Uterus (tissue), 4 donors: ENCODE data around the gene FOXF2. TPM values are rescaled to one million over a fixed set of nuclear protein-coding genes. Genes with fewer than 3 reads are reported as not detected.

Source experiments
- DNase-seq, 2 donors: peaks; one replicate each; pipeline ENCODE4 v3.0.0-alpha.2; 2019 to 2020
- H3K27ac ChIP-seq, 2 donors: fragments of 200-600 bp; sonication (generic); 1 replicate in 1 of 2; 2 replicates in 1 of 2; pipeline ENCODE4 v1.5.1; 2016 to 2018
- H3K27me3 ChIP-seq, 2 donors: fragments of 200-600 bp; sonication (generic); one replicate each; pipeline ENCODE4 v1.5.1; 2018 to 2019; ENCODE audit warnings: control low read depth in 1 of 2
- H3K36me3 ChIP-seq, 2 donors: fragments of 200-600 bp; sonication (generic); one replicate each; pipeline ENCODE4 v1.5.1; 2019; ENCODE audit warnings: control low read depth in 1 of 2
- H3K4me1 ChIP-seq, 2 donors: fragments of 200-600 bp; sonication (generic); one replicate each; pipeline ENCODE4 v1.5.1; 2018 to 2019; ENCODE audit warnings: control low read depth in 1 of 2
- H3K4me3 ChIP-seq, 2 donors: fragments of 200-600 bp; sonication (generic); 1 replicate in 1 of 2; 2 replicates in 1 of 2; pipeline ENCODE4 v1.5.1; 2018 to 2019; ENCODE audit warnings: mild to moderate bottlenecking in 1 of 2
- H3K9me3 ChIP-seq, 2 donors: fragments of 200-600 bp; sonication (generic); one replicate each; pipeline ENCODE4 v1.5.1; 2019; ENCODE audit warnings: control low read depth in 1 of 2
- CTCF ChIP-seq, 4 experiments: fragments of 200-600 bp in 2 of 4; fragments of 450-650 bp in 2 of 4; sonication (generic) in 2 of 4; IDR thresholded peaks; one replicate each; pipeline ENCODE4 v1.5.1; 2016 to 2019; ENCODE audit warnings: antibody characterized with exemption in 4 of 4, mild to moderate bottlenecking in 2 of 4, moderate library complexity in 1 of 4
- POLR2A ChIP-seq, 2 donors: fragments of 450-650 bp; IDR thresholded peaks; one replicate each; pipeline ENCODE4 v1.6.1; 2016; ENCODE audit warnings: antibody characterized with exemption in 2 of 2, mild to moderate bottlenecking in 1 of 2, moderate library complexity in 1 of 2
- intact Hi-C: fragments of 100-400 bp; cut with DNase I; formaldehyde crosslinking; loops from one replicate; pipeline ENCODE4 v1.15.1; 2023; ENCODE audit warnings: low total_unique reads
- microRNA-seq: library from miRNA; unstranded; fragments of <30 nt; microRNA quantifications from one replicate; pipeline ENCODE4, GENCODE V29; 2016; ENCODE audit warnings: borderline microRNAs expressed, borderline replicate concordance
- small RNA-seq: library from RNA; depleted of rRNA; stranded (forward); fragments of <200 nt; gene quantifications from one replicate; pipeline ENCODE3, GENCODE V24; 2016
- total RNA-seq, 4 donors: library from RNA; depleted of rRNA in 3 of 4; stranded (reverse); fragments of >200 nt in 3 of 4; gene quantifications; one replicate each; pipeline versions ENCODE4 v1.1.0 to v1.2.4, GENCODE V29; 2014 to 2023
- donor health status: DM: yes; HTN: yes; CAD: no.

FOXF2 gene
- total RNA-seq, 4 donors from 2014 or later = not detected

- H3K4me3 ChIP-seq = no peak overlapping the region
- no peaks in the 10 kb centered on the region for H3K4me1 ChIP-seq
- DNase-seq = no peak
- H3K9me3 ChIP-seq = no peaks in the 10 kb centered on the region
- no peak overlapping the region for H3K27ac ChIP-seq
- H3K27me3 ChIP-seq = peaks cover 0 to 7% of the 10 kb centered on the region in 2 donors
- H3K36me3 ChIP-seq = no peaks in the 10 kb centered on the region
- TF ChIP-seq CTCF (IDR thresholded peaks at IDR 0.05) = no peak
- TF ChIP-seq POLR2A (IDR thresholded peaks at IDR 0.05) = no peak
- intact Hi-C loops = no loop called here
Observed at GRCh38 chr6:1437553-1438406, 48.4 kb downstream of the FOXF2 start.

GRCh38 chr6:1438471-1438881 lies 49.1 kb downstream of the FOXF2 start:
- H3K27me3 ChIP-seq = peaks cover 0 to 7% of the 10 kb centered on the region in 2 donors
- H3K9me3 ChIP-seq = no peaks in the 10 kb centered on the region
- intact Hi-C loops = no loop called here
- TF ChIP-seq CTCF (IDR thresholded peaks at IDR 0.05) (no peak), POLR2A (IDR thresholded peaks at IDR 0.05) (no peak)
- no peak overlapping the region for H3K27ac ChIP-seq
- no peak overlapping the region for H3K4me3 ChIP-seq
- DNase-seq = no peak
- no peaks in the 10 kb centered on the region for H3K4me1 ChIP-seq
- no peaks in the 10 kb centered on the region for H3K36me3 ChIP-seq

- H3K27me3 ChIP-seq = peaks cover 0 to 7% of the 10 kb centered on the region in 2 donors
- intact Hi-C loops = no loop called here
- no peaks in the 10 kb centered on the region for H3K4me1 ChIP-seq
- no peak overlapping the region for H3K4me3 ChIP-seq
- H3K27ac ChIP-seq = no peak overlapping the region
- TF ChIP-seq CTCF (IDR thresholded peaks at IDR 0.05) = no peak
- no peak for TF ChIP-seq POLR2A (IDR thresholded peaks at IDR 0.05)
- H3K36me3 ChIP-seq = no peaks in the 10 kb centered on the region
- H3K9me3 ChIP-seq = no peaks in the 10 kb centered on the region
- DNase-seq = no peak
Observed at GRCh38 chr6:1439349-1439748, 50.0 kb downstream of the FOXF2 start.

GRCh38 chr6:1442929-1443328 lies 53.6 kb downstream of the FOXF2 start:
- Histone ChIP-seq H3K27ac (no peak overlapping the region), H3K36me3 (no peaks in the 10 kb centered on the region), H3K9me3 (no peaks in the 10 kb centered on the region), H3K4me3 (no peak overlapping the region), H3K4me1 (no peaks in the 10 kb centered on the region), H3K27me3 (no peaks in the 10 kb centered on the region)
- DNase-seq = no peak
- intact Hi-C loops = no loop called here
- TF ChIP-seq CTCF (IDR thresholded peaks at IDR 0.05) = no peak
- TF ChIP-seq POLR2A (IDR thresholded peaks at IDR 0.05) = no peak

Small RNAs within 50 kb of the gene (microRNA-seq; reads per million reads assigned to microRNA genes)
- not detected for gene MIR6720

Small RNAs within 50 kb of the gene (small RNA-seq; reads per million reads assigned to genes)
- gene MIR6720 = not detected

Other genes starting within 250 kb of the FOXF2 start
- under 1 TPM in 2 of 4 donors, not detected in 2; 0.18 to 0.48 TPM for gene FOXQ1, start 77.5 kb upstream of the FOXF2 start, total RNA-seq
- gene FOXC1, start 220.3 kb downstream of the FOXF2 start, total RNA-seq = 10 to 100 TPM in 1 of 4 donors, 1 to 10 TPM in 3; 1.8 to 15.2 (median 5.1) TPM